ENCODE results near the gene DNM3. TPM values are rescaled to one million over a fixed set of nuclear protein-coding genes. Genes with fewer than 3 reads are reported as not detected.

The DNM3 gene
- total and polyA plus RNA-seq, 9 of the 15 experiments (the other 6 are each of a cell fraction or from before 2014, with no cell fraction given), result 0.08 to 0.36 (median 0.22) TPM; not detected in 1

DNA sequence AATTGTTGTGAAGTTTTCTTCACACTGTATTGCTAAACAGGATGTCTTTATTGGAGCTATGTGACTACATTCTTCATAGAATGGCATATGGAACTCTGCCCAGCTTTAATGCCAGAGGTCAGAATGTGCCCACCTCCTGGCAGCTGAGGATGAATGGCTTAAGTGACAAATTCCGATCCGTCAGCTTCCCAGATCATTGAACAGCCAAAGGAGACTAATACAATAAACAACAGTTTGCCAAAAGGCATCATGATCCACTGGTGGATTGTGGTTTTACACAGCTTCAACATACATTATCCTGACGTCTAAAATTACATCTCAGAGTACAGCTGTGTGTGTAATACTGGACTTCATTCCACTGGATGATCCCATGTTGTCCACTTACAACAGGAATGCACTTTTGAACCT, 510.5 kb downstream of the DNM3 start:
- no peaks in the 10 kb centered on the region for H3K4me1 ChIP-seq (replicated peaks in 1 of 2; ENCODE audit: control insufficient read depth in 2 of 2, insufficient read depth in 2 of 2, low read length in 2 of 2)
- H3K4me2 ChIP-seq (ENCODE audit: insufficient read depth, low read length), result no peak overlapping the region
- no peak overlapping the region for H3K9ac ChIP-seq (ENCODE audit: insufficient read depth in 1 of 2, low read depth in 2 of 2, low read length in 2 of 2)
- FAIRE-seq (no peak), ATAC-seq (no peak), DNase-seq (ENCODE audit: extremely low read depth in 1 of 4, low spot score in 3 of 4) (no peak)
- no peaks in the 10 kb centered on the region for H3K36me3 ChIP-seq (ENCODE audit: control insufficient read depth, insufficient read depth, low read length)
- no peaks in the 10 kb centered on the region for H3K9me1 ChIP-seq (ENCODE audit: control insufficient read depth, insufficient read depth, low read length)
- BruUV-seq (replicated peaks), result no TSS peak
- intact Hi-C loops (cut with micrococcal nuclease), result no loop called here
- H3K4me3 ChIP-seq, result no peak overlapping the region
- no peaks in the 10 kb centered on the region for H3K79me2 ChIP-seq (ENCODE audit: control insufficient read depth, insufficient read depth, low read length)
- CTCF ChIA-PET (ENCODE audit: low intra/inter-chr PET ratio), result no interaction called here
- 2% methylated on average over 3 of the region's 3 CpGs for WGBS (ENCODE audit: insufficient coverage, low coverage, missing lambda C conversion rate)
- no peak overlapping the region for H2AFZ ChIP-seq (ENCODE audit: low read depth, low read length)
- H3K9me3 ChIP-seq (replicated peaks; ENCODE audit: control insufficient read depth, insufficient read depth, low read depth, low read length), result no peaks in the 10 kb centered on the region
- no peak overlapping the region for H3K27ac ChIP-seq (ENCODE audit: extremely low read depth, low read depth, low read length)
- H4K20me1 ChIP-seq (replicated peaks; ENCODE audit: control insufficient read depth, insufficient read depth, low read length), result no peaks in the 10 kb centered on the region
- POLR2A ChIA-PET, result no interaction called here
- no peaks in the 10 kb centered on the region for H3K27me3 ChIP-seq (ENCODE audit: control insufficient read depth in 2 of 2, insufficient read depth in 2 of 2, low read length in 2 of 2)
- in situ Hi-C loops (cut with MboI), result no loop called here
- no peak for TF ChIP-seq CEBPB (tag; IDR thresholded peaks at IDR 0.05)
- TF ChIP-seq PRPF4 (IDR thresholded peaks at IDR 0.05; ENCODE audit: insufficient read depth, low read depth, low read length, poor library complexity, severe bottlenecking), result no peak
- TF ChIP-seq BACH1 (tag; IDR thresholded peaks at IDR 0.05), result no peak
- TF ChIP-seq, protein P1, sequence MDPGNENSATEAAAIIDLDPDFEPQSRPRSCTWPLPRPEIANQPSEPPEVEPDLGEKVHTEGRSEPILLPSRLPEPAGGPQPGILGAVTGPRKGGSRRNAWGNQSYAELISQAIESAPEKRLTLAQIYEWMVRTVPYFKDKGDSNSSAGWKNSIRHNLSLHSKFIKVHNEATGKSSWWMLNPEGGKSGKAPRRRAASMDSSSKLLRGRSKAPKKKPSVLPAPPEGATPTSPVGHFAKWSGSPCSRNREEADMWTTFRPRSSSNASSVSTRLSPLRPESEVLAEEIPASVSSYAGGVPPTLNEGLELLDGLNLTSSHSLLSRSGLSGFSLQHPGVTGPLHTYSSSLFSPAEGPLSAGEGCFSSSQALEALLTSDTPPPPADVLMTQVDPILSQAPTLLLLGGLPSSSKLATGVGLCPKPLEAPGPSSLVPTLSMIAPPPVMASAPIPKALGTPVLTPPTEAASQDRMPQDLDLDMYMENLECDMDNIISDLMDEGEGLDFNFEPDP (CRISPR knock-in tag; IDR thresholded peaks at IDR 0.05), result no peak
- TF ChIP-seq, protein P2, sequence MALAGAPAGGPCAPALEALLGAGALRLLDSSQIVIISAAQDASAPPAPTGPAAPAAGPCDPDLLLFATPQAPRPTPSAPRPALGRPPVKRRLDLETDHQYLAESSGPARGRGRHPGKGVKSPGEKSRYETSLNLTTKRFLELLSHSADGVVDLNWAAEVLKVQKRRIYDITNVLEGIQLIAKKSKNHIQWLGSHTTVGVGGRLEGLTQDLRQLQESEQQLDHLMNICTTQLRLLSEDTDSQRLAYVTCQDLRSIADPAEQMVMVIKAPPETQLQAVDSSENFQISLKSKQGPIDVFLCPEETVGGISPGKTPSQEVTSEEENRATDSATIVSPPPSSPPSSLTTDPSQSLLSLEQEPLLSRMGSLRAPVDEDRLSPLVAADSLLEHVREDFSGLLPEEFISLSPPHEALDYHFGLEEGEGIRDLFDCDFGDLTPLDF (CRISPR knock-in tag; IDR thresholded peaks at IDR 0.05), result no peak
- no peak for TF ChIP-seq POLR3G (IDR thresholded peaks at IDR 0.05; ENCODE audit: extremely low read depth, insufficient read length, insufficient replicate concordance)
- TF ChIP-seq GABPA (tag; conservative IDR thresholded peaks at IDR 0.05; ENCODE audit: low read depth), result no peak
- no peak for TF ChIP-seq NR4A1 (CRISPR knock-in tag; IDR thresholded peaks at IDR 0.05)
- no peak for TF ChIP-seq NR4A1 (tag; IDR thresholded peaks at IDR 0.05)
- TF ChIP-seq RB1 (IDR thresholded peaks at IDR 0.05; ENCODE audit: low read depth), result no peak
- no peak for TF ChIP-seq NR1H2 (CRISPR knock-in tag; IDR thresholded peaks at IDR 0.05)
- TF ChIP-seq NCOA6 (IDR thresholded peaks at IDR 0.05), result no peak
- TF ChIP-seq ZNF584 (CRISPR knock-in tag; IDR thresholded peaks at IDR 0.05; ENCODE audit: low read depth), result no peak
